Endometrium (tissue), 2 donors: ENCODE measurements around the gene ARL6IP1.
"Not testable (repeated sequence)": the region's sequence is repeated elsewhere in the genome, so short reads cannot be mapped to it uniquely, and the experiment has no call there.

Source experiments
- FAIRE-seq: peaks from 2 replicates; lab custom pipeline; 2012; peaks lifted over from hg19 to GRCh38; lab: Jason Lieb, UNC
- donor health status: control.
- donor health status: control.

ARL6IP1 gene

GRCh38 chr16:18759598-18760520, 41.5 kb downstream of the ARL6IP1 start:
- not testable (repeated sequence) for FAIRE-seq

GRCh38 chr16:18757960-18758660, 43.2 kb downstream of the ARL6IP1 start:
- FAIRE-seq: not testable (repeated sequence)

GRCh38 chr16:18756639-18757038, 44.7 kb downstream of the ARL6IP1 start:
- not testable (repeated sequence) for FAIRE-seq

- FAIRE-seq: not testable (repeated sequence)
Observed at GRCh38 chr16:18742870-18743269, 58.5 kb downstream of the ARL6IP1 start.
